Measurements from ENCODE around the gene NRIP1. TPM values are rescaled to one million over a fixed set of nuclear protein-coding genes. Genes with fewer than 3 reads are reported as not detected.

NRIP1 gene
- total RNA-seq, 1 experiment from 2014 or later: 29.6 TPM

- ChIA-PET RAD21 (ENCODE audit: low non-redundant PET in 1 of 2, low total read pairs in 2 of 2, uncharacterized antibody in 2 of 2, unreplicated experiment in 2 of 2) (no interaction called here), CTCF (no interaction called here), POLR2A (no interaction called here)
- DNase-seq (ENCODE audit: low read depth, low spot score): no peak
- Histone ChIP-seq H3K79me2 (ENCODE audit: insufficient read depth, low read length) (no peaks in the 10 kb centered on the region), H3K4me2 (ENCODE audit: low read length) (no peak overlapping the region), H3K27ac (ENCODE audit: low read depth, low read length) (no peak overlapping the region), H3K9me2 (ENCODE audit: insufficient read depth) (no peaks in the 10 kb centered on the region), H3K9ac (ENCODE audit: low read length) (no peak overlapping the region), H3K36me3 (ENCODE audit: control insufficient read depth in 1 of 2, insufficient read depth in 2 of 2, low read length in 2 of 2) (no peaks in the 10 kb centered on the region), H3K27me3 (ENCODE audit: insufficient read depth, low read length) (no peaks in the 10 kb centered on the region), H4K20me1 (ENCODE audit: insufficient read depth) (no peaks in the 10 kb centered on the region), H3K9me3 (ENCODE audit: control insufficient read depth in 1 of 2, insufficient read depth in 1 of 2, low read depth in 1 of 2, low read length in 2 of 2) (0 out of 4 replicates have a peak, but pooled peaks cover 0 to 3% of the 10 kb centered on the region in 2 experiments), H3K4me3 (replicated peaks in 1 of 2; ENCODE audit: low read depth in 1 of 2, low read length in 2 of 2) (no peak overlapping the region), H2AFZ (ENCODE audit: low read depth, low read length, poor library complexity, severe bottlenecking) (no peak overlapping the region), H3K4me1 (ENCODE audit: control insufficient read depth in 1 of 2, insufficient read depth in 2 of 2, low read length in 2 of 2) (no peaks in the 10 kb centered on the region)
- ATAC-seq: no peak
- intact Hi-C loops (cut with micrococcal nuclease): no loop called here
- TF ChIP-seq CBX3 (IDR thresholded peaks at IDR 0.05; ENCODE audit: low read depth) (no peak), JUND (IDR thresholded peaks at IDR 0.05) (no peak), EZH2phosphoT487 (IDR thresholded peaks at IDR 0.05; ENCODE audit: borderline replicate concordance) (no peak), FOSL1 (IDR thresholded peaks at IDR 0.05; ENCODE audit: low read depth) (no peak), CTCF (IDR thresholded peaks at IDR 0.05 in 2 of 3, conservative IDR thresholded peaks at IDR 0.05 in 1 of 3; ENCODE audit: borderline replicate concordance in 1 of 3, insufficient read depth in 1 of 3, low read depth in 2 of 3, low read length in 2 of 3) (no peak), EGR1 (IDR thresholded peaks at IDR 0.05; ENCODE audit: low read depth) (no peak), EZH2 (IDR thresholded peaks at IDR 0.05) (no peak), YY1 (IDR thresholded peaks at IDR 0.05; ENCODE audit: extremely low read depth, insufficient replicate concordance, low read depth, low read length) (no peak), ZNF274 (IDR thresholded peaks at IDR 0.05; ENCODE audit: low read depth, low read length) (no peak), ELF1 (IDR thresholded peaks at IDR 0.05; ENCODE audit: borderline replicate concordance, low read depth) (no peak)
- TF ChIP-seq, protein P1, sequence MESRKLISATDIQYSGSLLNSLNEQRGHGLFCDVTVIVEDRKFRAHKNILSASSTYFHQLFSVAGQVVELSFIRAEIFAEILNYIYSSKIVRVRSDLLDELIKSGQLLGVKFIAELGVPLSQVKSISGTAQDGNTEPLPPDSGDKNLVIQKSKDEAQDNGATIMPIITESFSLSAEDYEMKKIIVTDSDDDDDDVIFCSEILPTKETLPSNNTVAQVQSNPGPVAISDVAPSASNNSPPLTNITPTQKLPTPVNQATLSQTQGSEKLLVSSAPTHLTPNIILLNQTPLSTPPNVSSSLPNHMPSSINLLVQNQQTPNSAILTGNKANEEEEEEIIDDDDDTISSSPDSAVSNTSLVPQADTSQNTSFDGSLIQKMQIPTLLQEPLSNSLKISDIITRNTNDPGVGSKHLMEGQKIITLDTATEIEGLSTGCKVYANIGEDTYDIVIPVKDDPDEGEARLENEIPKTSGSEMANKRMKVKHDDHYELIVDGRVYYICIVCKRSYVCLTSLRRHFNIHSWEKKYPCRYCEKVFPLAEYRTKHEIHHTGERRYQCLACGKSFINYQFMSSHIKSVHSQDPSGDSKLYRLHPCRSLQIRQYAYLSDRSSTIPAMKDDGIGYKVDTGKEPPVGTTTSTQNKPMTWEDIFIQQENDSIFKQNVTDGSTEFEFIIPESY (IDR thresholded peaks at IDR 0.05; ENCODE audit: extremely low read depth, insufficient replicate concordance, low read length): no peak
- no TSS peak for BruUV-seq (replicated peaks)
Measured at GRCh38 chr21:15093216-15093615, 28.4 kb upstream of the NRIP1 start.

Data from HCT116 (cell line).